Testis (tissue), 2 donors: ENCODE data around the gene EDNRA.

ENCODE experiments used
- POLR2A ChIP-seq: fragments of 450-650 bp; IDR thresholded peaks from one replicate; pipeline ENCODE4 v1.6.1; 2017; ENCODE audit warnings: antibody characterized with exemption, mild to moderate bottlenecking, moderate library complexity
- TF ChIP-seq, protein P1 (sequence below), 3 experiments: fragments of 450-650 bp in 2 of 3; fragments of 200-600 bp in 1 of 3; sonication (generic) in 1 of 3; IDR thresholded peaks; one replicate each; pipeline ENCODE4 v1.5.1; 2016 to 2019; ENCODE audit warnings: antibody characterized with exemption in 3 of 3, mild to moderate bottlenecking in 2 of 3, moderate library complexity in 1 of 3

DNA sequence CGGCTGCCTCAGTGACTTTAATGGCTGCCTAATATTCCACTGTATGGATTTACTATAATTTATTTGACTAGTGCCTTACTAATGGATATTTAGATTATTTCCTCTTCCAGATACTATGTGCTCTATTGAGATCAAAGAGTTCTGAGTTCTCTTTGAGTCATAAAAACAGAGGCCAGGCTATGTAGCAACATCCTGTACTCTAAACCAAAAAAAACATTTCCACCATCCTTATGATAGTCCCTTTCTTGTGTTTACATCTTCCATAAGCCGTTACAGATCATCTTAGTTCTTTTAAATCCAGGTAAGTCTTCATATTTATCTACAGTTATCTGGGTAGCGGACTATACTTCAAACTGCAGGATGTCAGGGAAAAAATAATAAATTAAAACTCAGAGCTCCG, 79.7 kb downstream of the EDNRA start:
- TF ChIP-seq, protein P1, sequence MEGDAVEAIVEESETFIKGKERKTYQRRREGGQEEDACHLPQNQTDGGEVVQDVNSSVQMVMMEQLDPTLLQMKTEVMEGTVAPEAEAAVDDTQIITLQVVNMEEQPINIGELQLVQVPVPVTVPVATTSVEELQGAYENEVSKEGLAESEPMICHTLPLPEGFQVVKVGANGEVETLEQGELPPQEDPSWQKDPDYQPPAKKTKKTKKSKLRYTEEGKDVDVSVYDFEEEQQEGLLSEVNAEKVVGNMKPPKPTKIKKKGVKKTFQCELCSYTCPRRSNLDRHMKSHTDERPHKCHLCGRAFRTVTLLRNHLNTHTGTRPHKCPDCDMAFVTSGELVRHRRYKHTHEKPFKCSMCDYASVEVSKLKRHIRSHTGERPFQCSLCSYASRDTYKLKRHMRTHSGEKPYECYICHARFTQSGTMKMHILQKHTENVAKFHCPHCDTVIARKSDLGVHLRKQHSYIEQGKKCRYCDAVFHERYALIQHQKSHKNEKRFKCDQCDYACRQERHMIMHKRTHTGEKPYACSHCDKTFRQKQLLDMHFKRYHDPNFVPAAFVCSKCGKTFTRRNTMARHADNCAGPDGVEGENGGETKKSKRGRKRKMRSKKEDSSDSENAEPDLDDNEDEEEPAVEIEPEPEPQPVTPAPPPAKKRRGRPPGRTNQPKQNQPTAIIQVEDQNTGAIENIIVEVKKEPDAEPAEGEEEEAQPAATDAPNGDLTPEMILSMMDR (IDR thresholded peaks at IDR 0.05) = no peak
- TF ChIP-seq POLR2A = no peak
